HG02852 (cell line): ENCODE results near the gene EXOC8.
A peak's percentile ranks its signal among the peaks of the same experiment; 100 is the strongest.

Source experiments
- ATAC-seq: cut with Tn5 transposase; IDR thresholded peaks from one replicate; pipeline ENCODE4 v1.9.1; 2021; ENCODE audit warnings: mild to moderate bottlenecking, moderate library complexity; ENCODE audit not compliant: unreplicated experiment

The EXOC8 gene

GRCh38 chr1:231318568-231318967 is 19.1 kb downstream of the EXOC8 start:
- ATAC-seq: no peak

GRCh38 chr1:231318015-231318355 is 19.7 kb downstream of the EXOC8 start:
- no peak for ATAC-seq

- ATAC-seq: no peak
These were observed 20.2 kb downstream of the EXOC8 start for GRCh38 chr1:231317306-231318014.

- ATAC-seq: peak; percentile 76
These were observed 21.8 kb downstream of the EXOC8 start for GRCh38 chr1:231315887-231316286.

GRCh38 chr1:231313661-231314060 is 24.0 kb downstream of the EXOC8 start:
- no peak for ATAC-seq

GRCh38 chr1:231312432-231312788 is 25.2 kb downstream of the EXOC8 start:
- ATAC-seq: no peak

GRCh38 chr1:231311720-231312431 is 25.8 kb downstream of the EXOC8 start:
- ATAC-seq: no peak

GRCh38 chr1:231310391-231310934 is 27.2 kb downstream of the EXOC8 start:
- no peak for ATAC-seq

- ATAC-seq: no peak
These were observed 35.7 kb downstream of the EXOC8 start for GRCh38 chr1:231301990-231302389.

- no peak for ATAC-seq
These were observed 41.7 kb downstream of the EXOC8 start for GRCh38 chr1:231295938-231296337.

- no peak for ATAC-seq
These were observed 51.0 kb downstream of the EXOC8 start for GRCh38 chr1:231286603-231287002.

GRCh38 chr1:231284441-231284840 is 53.2 kb downstream of the EXOC8 start:
- ATAC-seq: no peak
